ENCODE results near the gene GOLGA6A. TPM values are rescaled to one million over a fixed set of nuclear protein-coding genes. Genes with fewer than 3 reads are reported as not detected.

The GOLGA6A gene
- total and polyA plus RNA-seq, 2 of the 8 experiments (the other 6 are each of a cell fraction or from before 2014, with no cell fraction given) = 0.80 to 1.0 TPM

Small RNAs within 50 kb of the gene (small RNA-seq; reads per million reads assigned to genes)
- not detected for gene RN7SL429P (ENCODE audit: insufficient read depth)

Other genes starting within 250 kb of the GOLGA6A start
- gene TBC1D21, start 209.0 kb downstream of the GOLGA6A start, total RNA-seq (2021; fragmentation: NEBNext Ultra II Directional; extraction: Animal tissue kit (Norgen Biotek cat#: 25700)) = not detected in 2 replicates
- gene TBC1D21, start 209.0 kb downstream of the GOLGA6A start, polyA plus RNA-seq (2011; rRNA removed) = not detected in 2 replicates
- 8.1 and 9.3 TPM in 2 replicates for gene LOXL1, start 156.1 kb downstream of the GOLGA6A start, total RNA-seq (2021; fragmentation: NEBNext Ultra II Directional; extraction: Animal tissue kit (Norgen Biotek cat#: 25700))
- gene LOXL1, start 156.1 kb downstream of the GOLGA6A start, polyA plus RNA-seq (2011; rRNA removed) = 14.4 and 22.7 TPM in 2 replicates
- gene STOML1, start 90.3 kb downstream of the GOLGA6A start, total RNA-seq (2021; fragmentation: NEBNext Ultra II Directional; extraction: Animal tissue kit (Norgen Biotek cat#: 25700)) = 2.6 and 3.8 TPM in 2 replicates
- 3.2 and 6.4 TPM in 2 replicates for gene STOML1, start 90.3 kb downstream of the GOLGA6A start, polyA plus RNA-seq (2011; rRNA removed)
- 30.3 and 31.2 TPM in 2 replicates for gene PML, start 87.8 kb downstream of the GOLGA6A start, total RNA-seq (2021; fragmentation: NEBNext Ultra II Directional; extraction: Animal tissue kit (Norgen Biotek cat#: 25700))
- gene PML, start 87.8 kb downstream of the GOLGA6A start, polyA plus RNA-seq (2011; rRNA removed) = 14.9 and 30.4 TPM in 2 replicates
- gene ISLR2, start 48.0 kb upstream of the GOLGA6A start, total RNA-seq (2021; fragmentation: NEBNext Ultra II Directional; extraction: Animal tissue kit (Norgen Biotek cat#: 25700)) = 0.23 and 0.58 TPM in 2 replicates
- 0.30 and 0.47 TPM in 2 replicates for gene ISLR2, start 48.0 kb upstream of the GOLGA6A start, polyA plus RNA-seq (2011; rRNA removed)
- 0.35 TPM in 1 of 2 replicates, not detected in the other for gene ISLR, start 91.2 kb upstream of the GOLGA6A start, total RNA-seq (2021; fragmentation: NEBNext Ultra II Directional; extraction: Animal tissue kit (Norgen Biotek cat#: 25700))
- gene ISLR, start 91.2 kb upstream of the GOLGA6A start, polyA plus RNA-seq (2011; rRNA removed) = 0.29 and 0.82 TPM in 2 replicates
- gene STRA6, start 120.2 kb upstream of the GOLGA6A start, total RNA-seq (2021; fragmentation: NEBNext Ultra II Directional; extraction: Animal tissue kit (Norgen Biotek cat#: 25700)) = 7.6 and 9.3 TPM in 2 replicates
- 14.5 and 21.0 TPM in 2 replicates for gene STRA6, start 120.2 kb upstream of the GOLGA6A start, polyA plus RNA-seq (2011; rRNA removed)
- gene CCDC33, start 153.8 kb upstream of the GOLGA6A start, total RNA-seq (2021; fragmentation: NEBNext Ultra II Directional; extraction: Animal tissue kit (Norgen Biotek cat#: 25700)) = 1.0 and 2.0 TPM in 2 replicates
- gene CCDC33, start 153.8 kb upstream of the GOLGA6A start, polyA plus RNA-seq (2011; rRNA removed) = 2.7 and 3.3 TPM in 2 replicates

Measured in H1 (cell line).